Epithelial cell of esophagus (primary cell): Measurements from ENCODE around the gene PRPF38B.

Experiments used
- DNase-seq: peaks from one replicate; pipeline ENCODE4 v3.0.0; 2010; ENCODE audit warnings: low read depth
- H3K4me3 ChIP-seq: 2 replicates; pipeline ENCODE4 v1.5.1; 2011; ENCODE audit warnings: mild to moderate bottlenecking, low read length, control low read depth
- CTCF ChIP-seq: IDR thresholded peaks from 2 replicates; pipeline ENCODE4 v1.5.1; 2011; ENCODE audit warnings: low read depth, mild to moderate bottlenecking, low read length, control low read depth, inconsistent platforms; ENCODE audit not compliant: insufficient read depth; ENCODE audit errors: missing control alignments

PRPF38B gene

DNA sequence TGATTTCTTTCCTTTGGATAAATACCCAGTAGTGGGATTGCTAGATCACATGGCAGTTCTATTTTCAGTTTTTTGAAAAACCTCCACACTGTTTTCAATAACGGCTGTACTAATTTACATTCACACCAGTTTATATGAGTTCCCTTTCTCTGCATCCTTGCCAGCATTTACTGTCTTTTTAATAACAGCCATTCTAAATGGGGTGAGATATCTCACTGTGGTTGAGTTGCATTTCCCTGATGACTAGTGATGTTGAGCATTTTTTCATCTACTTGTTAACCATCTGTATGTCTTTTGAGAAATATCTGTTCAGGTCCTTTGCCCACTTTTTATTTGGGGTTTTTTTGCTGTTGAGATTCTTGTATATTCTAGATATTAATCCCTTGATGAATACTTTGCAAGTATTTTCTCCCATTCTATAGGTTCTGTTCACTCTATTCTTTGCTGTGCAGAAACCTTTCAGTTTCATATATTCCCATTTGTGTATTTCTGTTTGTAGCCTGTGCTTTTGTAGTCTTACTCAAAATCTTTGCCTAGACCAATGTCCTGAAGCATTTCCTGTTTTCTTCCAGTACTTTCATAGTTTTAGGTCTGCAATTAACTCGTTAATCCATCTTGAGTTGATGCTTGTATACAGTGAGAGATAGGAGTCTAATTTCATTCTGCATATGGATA is 38.5 kb upstream of the PRPF38B start:
- TF ChIP-seq CTCF = no peak
- no peak for DNase-seq
- H3K4me3 ChIP-seq = no peak overlapping the region

- no peak overlapping the region for H3K4me3 ChIP-seq
- DNase-seq = no peak
- TF ChIP-seq CTCF = no peak
Observed at GRCh38 chr1:108657356-108658080, 34.6 kb upstream of the PRPF38B start.

DNA sequence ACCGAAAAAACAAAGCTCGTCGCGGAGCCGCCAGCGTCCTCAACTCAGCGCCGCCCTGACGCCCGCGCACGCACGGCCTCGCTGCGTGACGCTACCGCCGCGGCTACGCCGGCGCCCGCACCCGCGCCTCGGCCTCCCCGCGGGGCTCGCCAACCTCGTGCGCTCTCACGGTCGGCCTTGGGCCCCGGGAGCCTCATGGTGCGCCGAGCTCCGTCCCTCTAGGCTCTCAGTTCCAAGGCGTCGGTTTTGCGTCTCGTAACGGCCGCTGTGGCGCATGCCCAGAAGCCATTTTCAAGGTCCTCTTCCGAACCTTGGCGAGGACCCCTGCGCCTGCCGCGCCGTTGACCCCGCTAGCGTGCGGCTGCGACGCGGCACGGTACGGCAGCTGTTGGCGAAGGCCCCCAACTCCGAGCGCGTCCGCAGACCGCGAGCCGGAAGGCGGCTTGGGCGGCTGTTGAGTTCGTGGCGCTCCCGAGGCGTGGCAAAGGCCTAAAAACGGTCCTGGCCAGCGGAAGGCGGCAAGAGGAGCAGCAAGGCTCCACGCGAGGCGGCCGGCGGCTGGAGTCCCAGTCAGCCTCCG is 31.0 kb upstream of the PRPF38B start, which contains the start of gene HENMT1:
Gene HENMT1, minus strand, starts transcription at position 64 of the 580 bp plus-strand sequence. CDS start 1,209 bp downstream, outside the sequence.
- no peak for TF ChIP-seq CTCF
- DNase-seq = peak; percentile 57

GRCh38 chr1:108663074-108663473 is 29.0 kb upstream of the PRPF38B start:
- no peak overlapping the region for H3K4me3 ChIP-seq
- no peak for TF ChIP-seq CTCF
- DNase-seq = no peak

More for the DNA sequence above, 31.0 kb upstream of the PRPF38B start, which contains the start of gene HENMT1:
- peak within 1 kb of the TSS; percentile 51 for H3K4me3 ChIP-seq

DNA sequence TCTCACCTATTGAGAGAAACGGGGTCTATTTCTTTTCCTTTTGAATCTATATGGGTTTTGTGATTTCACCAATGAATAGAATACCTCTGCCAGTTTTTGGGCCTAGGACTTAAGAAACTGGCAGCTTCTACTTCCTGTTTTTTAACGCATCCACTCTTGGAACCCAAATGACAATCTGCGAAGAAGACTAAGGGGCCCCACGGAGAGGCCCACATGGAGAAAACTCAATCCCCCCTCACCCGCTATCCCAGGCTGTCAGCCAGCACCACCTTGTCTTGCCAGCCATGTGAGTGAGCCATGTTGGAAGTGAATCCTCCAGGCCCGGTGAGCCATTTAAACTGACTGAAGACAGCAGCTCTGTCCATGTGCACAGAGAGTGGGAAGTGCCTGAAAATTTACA is 27.6 kb upstream of the PRPF38B start:
- no peak for TF ChIP-seq CTCF
- no peak overlapping the region for H3K4me3 ChIP-seq
- no peak for DNase-seq

DNA sequence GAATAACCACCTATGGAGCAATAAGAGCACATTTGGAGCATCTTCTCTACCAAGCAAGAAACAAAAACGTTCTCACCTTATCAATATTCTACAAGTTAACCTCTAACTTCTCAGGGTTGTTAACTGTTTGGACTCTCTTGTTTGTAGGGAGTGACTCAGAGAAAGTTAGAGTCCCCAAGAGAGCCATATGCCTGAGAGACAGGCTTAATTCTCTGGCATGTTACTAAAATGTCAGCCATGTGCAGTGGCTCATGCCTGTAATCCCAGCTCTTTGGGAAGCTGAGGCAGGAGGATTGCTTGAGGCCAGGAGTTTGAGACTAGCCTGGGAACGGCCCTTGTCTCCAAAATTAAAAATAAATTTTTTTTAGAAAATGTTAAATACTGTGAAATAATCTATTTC is 27.0 kb upstream of the PRPF38B start:
- no peak for TF ChIP-seq CTCF
- no peak overlapping the region for H3K4me3 ChIP-seq
- no peak for DNase-seq
